Esophagus muscularis mucosa (tissue), 4 donors: ENCODE data around the gene EFTUD2.

Source experiments
- EP300 ChIP-seq: sonication (generic); formaldehyde crosslinking; IDR thresholded peaks from one replicate; pipeline ENCODE4 v1.6.1; 2017; ENCODE audit warnings: antibody characterized with exemption
- POLR2AphosphoS5 ChIP-seq, 2 donors: sonication (generic); formaldehyde crosslinking; IDR thresholded peaks; one replicate each; pipeline ENCODE4 v1.6.1; 2017; ENCODE audit warnings: antibody characterized with exemption in 2 of 2
- TF ChIP-seq, protein P1 (sequence below), 3 experiments: fragments of 200-600 bp in 2 of 3; fragments of 450-650 bp in 1 of 3; sonication (generic) in 2 of 3; IDR thresholded peaks; one replicate each; pipeline ENCODE4 v1.5.1; 2017 to 2019; ENCODE audit warnings: antibody characterized with exemption in 3 of 3, mild to moderate bottlenecking in 2 of 3, moderate library complexity in 1 of 3

DNA sequence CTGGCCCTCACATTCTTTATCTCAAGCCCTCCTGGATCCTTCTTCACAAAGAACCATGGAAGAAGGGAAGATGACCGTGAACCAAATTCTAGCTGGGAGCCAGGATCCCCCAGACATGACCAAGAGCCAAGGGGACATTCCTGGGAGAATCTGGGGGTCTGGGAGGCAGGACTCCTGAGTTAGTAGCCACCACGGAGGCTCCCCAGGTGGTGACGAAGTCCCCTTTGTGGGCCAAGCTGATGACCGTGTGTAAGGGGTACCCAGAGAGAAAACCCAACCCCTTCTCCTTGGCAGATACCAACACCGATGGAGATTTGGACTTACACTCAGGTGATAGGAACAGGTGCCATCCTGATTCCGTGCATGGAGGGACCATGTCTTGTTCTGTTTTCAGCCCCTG, 22.9 kb upstream of the EFTUD2 start:
- TF ChIP-seq, protein P1, sequence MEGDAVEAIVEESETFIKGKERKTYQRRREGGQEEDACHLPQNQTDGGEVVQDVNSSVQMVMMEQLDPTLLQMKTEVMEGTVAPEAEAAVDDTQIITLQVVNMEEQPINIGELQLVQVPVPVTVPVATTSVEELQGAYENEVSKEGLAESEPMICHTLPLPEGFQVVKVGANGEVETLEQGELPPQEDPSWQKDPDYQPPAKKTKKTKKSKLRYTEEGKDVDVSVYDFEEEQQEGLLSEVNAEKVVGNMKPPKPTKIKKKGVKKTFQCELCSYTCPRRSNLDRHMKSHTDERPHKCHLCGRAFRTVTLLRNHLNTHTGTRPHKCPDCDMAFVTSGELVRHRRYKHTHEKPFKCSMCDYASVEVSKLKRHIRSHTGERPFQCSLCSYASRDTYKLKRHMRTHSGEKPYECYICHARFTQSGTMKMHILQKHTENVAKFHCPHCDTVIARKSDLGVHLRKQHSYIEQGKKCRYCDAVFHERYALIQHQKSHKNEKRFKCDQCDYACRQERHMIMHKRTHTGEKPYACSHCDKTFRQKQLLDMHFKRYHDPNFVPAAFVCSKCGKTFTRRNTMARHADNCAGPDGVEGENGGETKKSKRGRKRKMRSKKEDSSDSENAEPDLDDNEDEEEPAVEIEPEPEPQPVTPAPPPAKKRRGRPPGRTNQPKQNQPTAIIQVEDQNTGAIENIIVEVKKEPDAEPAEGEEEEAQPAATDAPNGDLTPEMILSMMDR (IDR thresholded peaks at IDR 0.05): no peak
- TF ChIP-seq POLR2AphosphoS5 (IDR thresholded peaks at IDR 0.05) (no peak), EP300 (no peak)
